Fibroblast of skin of right quadriceps (primary cell): ENCODE measurements around the gene SVOPL.
A peak's percentile ranks its signal among the peaks of the same experiment; 100 is the strongest.

Experiments used
- DNase-seq: peaks from one replicate; pipeline ENCODE4 v3.0.0-alpha.2; 2013

The SVOPL gene

DNA sequence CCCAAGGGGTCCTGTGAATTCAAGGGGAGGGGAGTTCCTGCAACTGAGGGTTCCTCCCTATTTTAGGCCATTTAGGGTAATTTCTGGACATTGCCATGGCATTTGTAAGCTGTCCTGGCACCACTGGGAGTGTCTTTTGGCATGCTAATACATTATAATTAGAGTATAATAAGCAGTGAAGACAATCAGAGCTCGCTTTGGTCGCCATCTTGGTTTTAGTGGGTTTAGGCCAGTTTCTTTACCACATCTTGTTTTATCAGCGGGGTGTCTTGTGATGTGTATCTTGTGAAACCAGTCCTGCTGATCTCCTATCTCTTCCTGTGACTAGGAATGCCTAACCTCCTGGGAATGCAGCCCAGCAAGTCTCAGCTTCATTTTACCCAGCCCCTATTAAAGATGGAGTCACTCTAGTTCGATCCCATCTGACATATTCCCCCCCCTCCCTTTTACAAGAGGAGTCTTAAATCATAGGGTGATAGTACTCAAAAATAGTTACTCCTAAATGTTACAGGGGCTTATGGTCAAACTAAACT is 43.2 kb downstream of the SVOPL start:
- no peak for DNase-seq

DNA sequence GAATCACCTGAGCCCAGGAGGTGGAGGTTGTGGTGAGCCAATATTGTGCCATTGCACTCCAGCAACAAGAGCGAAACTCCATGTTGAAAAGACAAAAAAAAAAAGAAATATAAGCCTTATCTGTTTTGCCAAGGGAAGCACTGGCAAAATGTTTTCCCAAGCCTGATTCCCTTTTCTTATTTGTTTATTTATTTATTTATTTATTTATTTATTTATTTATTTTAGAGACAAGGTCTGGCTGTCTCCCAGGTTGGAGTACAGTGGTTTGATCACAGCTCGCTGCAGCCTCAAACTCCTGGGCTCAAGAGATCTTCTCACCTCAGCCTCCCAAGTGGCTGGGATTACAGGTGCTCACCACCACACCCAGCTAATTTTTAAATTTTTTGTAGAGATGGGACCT is 44.2 kb downstream of the SVOPL start:
- DNase-seq, result no peak

DNA sequence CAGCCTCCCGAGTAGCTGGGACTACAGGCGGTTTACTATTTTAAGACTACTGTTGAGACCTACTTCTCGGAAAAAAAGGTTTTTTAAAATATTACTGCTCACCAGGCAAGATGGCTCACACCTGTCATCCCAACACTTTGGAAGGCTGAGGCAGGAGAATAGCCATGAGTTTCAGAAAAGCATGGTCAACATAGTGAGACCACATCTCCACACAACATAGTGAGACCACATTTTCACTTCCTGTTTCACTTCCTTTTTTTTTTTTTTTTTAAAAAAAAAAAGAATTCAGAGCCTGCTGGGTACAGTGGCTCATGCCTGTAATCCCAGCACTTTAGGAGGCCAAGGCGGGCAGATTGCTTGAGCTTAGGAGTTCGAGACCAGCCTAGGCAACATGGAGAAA is 46.5 kb downstream of the SVOPL start:
- no peak for DNase-seq

DNA sequence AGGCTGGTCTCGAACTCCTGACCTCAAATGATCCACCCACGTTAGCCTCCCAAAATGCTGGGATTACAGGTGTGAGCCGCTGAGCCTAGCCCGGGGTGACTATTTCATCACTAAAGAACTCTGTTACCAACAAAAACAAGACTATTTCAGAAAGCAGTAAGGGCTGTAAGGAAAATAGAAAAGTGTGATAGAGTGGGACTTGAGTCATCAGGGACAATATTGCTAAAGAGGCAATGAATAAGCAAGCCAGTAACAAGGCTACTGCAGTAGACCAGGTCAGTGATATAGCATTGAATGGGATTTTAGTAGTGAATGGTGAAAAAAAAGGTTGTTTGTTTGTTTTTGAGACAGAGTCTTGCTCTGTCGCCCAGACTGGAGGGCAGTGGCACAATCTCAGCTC is 51.7 kb downstream of the SVOPL start:
- DNase-seq, result no peak

DNA sequence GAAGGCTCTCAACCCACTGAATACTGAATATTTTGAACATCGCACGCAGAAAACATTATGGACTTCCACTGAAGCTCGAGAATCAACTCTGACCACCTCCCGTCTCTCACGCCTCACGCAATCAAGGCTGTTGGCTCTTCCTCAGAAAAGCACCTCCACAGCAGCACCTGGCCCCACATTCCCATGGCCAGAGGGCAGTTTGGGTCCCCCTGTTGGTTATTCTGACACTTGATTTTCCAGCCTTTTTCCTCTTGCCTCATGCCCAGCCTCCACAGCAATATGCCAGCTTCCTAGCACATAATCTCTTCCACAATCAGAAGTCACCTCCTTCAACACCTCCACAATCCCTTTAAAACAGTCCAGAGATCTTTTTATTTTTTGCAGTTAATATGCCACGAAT is 55.9 kb downstream of the SVOPL start:
- DNase-seq, result no peak

DNA sequence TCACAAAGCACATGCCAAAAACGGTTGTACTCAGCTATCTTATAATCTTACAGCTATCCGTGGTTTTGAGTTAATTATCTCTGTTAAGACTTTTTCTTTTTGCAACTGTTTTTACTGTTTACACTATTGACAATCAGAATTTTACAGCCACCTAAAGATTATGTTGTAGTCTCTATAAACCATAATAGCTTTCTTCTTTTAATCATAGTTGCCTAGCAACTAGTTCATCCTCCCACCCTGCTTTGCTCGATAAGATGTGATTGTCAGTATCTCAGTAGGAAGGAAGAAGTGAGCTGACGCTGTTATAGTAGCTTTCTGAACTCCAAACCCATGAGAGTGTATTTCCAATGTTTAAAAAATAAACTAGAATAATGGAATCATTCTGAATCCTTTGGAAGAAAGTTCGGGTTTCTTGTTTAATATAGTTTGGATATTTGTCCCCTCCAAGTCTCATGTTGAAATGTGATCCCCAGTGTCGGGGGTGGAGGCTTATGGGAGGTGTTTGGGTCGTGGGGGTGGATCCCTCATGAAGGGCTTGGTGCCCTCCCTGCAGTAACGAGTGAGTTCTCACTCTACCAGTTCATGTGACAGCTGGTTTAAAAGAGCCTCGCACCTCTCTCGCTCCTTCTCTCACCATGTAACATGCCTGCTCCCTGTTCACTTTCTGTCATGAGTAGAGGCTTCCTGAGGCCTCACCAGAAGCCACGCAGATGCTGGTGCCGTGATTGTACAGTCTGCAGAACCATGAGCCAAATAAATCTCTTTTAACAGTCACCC is 68.1 kb downstream of the SVOPL start:
- DNase-seq, result no peak

DNA sequence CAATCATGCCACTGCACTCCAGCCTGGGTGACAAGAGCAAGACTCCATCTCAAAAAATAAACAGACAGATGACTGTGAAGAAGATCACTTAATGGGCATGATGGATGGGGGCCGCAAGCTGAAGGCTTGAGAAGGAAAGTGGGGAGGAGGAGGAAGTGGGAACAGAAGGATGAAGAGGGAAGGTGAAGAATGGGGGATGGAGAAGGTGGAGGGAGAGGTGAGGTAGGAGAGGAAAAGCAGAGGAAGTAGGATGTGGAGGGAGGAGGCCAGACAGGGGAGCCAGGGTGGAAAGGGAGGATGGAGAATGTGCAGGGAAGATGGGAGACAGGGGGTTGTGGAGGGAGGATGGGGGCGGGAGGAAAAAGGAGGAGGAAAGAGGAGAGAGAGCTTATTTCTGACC is 68.8 kb downstream of the SVOPL start:
- DNase-seq, result no peak

DNA sequence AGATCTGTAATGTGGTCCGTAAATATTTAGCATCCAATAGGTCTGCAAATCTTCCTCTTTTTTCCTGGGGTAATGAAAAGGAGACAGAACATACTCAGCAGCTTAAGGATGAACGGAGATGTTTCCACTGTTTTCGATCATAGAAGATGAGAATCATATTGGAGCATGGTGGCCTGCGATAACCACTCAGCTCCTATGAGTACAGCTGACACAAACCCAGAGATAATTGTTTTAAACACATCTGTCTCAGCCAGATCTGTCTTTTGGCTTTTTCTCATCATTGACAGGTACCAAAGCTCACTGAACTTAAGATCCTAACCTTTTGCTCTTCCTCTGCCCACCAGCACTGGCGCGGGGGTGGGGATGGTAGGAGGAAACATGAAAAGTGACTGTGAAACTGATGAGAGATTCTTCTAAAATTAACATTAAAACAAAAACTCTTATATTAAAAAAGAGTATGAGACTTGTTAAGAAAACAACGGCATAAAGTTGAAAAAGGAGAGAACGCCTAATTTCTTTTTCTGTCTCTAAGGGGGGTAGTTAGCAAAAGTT is 71.0 kb downstream of the SVOPL start:
- no peak for DNase-seq

DNA sequence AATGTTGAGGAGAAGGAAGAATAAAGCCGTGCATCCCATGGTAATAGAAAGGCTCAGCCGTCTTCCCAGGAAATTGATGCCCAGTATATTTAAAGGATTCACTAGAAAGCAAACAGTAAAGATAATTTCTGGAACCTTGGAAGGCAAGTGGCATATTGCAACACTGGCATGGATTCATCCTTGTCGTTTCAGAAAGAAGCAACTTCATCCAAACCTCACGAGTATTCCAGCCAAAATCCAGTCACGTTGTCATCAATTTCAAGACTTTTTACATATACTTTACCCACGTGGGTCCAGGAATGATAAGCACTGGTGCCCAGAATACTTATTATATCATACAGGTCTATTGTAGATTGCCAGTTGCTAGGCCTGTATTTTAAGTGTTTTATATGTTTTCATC is 73.8 kb downstream of the SVOPL start:
- no peak for DNase-seq

DNA sequence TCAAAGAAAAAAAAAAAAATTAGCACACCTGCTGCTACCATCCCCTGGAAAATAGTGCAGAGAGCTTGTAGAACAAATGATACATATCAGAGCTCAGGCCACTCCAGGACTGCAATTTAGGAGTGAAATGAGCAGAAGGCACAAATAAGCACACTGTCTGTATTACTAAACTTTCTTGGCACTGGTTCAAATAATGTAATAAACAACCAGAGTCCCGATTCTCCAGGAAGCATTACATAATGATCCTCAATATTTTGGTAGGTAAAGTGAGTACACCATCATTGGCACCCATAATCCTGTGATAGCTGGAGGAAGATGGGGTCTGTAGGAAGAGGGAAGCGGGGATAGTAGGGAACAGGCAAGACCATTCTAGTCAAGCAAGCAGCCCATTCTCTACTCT is 74.3 kb downstream of the SVOPL start:
- DNase-seq, result no peak

DNA sequence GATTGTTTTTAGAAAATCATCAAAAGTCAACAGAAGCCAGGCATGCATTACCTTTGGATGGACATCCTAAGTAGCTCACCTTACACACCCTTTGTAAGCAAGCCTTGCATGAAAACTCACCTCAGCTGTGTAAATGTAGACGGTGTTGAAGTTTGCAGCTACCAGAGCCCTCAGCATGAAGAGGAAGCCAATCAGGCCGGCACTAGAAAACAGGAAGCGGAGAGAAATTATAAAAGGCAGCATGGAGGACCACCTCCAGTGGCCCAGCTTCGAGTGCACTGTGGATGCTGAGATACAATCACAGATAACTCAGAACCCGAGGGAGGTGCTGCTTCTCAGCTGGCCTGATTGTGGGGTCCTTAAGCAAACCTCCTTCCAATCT is 75.3 kb downstream of the SVOPL start:
- no peak for DNase-seq

DNA sequence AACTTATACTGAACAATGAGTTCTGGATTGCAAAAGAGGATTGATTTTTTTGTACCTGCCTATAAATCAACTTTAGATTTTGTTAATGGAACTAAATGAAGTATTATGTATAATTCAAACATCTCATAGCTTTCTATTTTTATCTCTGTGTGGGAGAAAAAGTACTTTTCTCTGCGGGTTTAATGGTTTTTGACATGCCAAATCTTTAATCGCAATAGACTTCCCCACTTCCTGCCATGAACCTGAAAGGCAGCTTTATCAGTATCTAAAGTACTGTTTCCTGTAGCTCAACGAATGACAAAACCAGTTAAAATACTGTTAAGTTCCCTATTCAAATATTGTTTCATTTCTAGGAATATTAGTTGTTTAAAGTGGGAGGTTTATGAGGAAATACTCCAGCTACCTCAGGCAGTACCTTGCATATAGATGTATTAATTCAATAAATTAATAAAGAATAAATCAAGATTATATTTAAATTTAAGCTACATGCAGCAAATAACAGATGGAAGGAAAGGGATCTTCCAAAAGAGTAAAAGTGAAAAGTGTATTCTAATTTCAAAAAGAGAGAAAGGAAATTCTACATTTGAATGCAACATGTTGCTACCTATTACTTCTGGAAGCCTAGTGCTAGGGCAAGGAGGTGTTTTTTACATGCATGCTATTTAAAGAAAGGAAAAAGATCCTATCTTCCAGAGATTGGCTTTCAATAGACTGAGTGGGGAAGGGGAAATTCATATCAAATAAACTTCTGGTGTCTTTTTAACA is 75.9 kb downstream of the SVOPL start:
- no peak for DNase-seq

DNA sequence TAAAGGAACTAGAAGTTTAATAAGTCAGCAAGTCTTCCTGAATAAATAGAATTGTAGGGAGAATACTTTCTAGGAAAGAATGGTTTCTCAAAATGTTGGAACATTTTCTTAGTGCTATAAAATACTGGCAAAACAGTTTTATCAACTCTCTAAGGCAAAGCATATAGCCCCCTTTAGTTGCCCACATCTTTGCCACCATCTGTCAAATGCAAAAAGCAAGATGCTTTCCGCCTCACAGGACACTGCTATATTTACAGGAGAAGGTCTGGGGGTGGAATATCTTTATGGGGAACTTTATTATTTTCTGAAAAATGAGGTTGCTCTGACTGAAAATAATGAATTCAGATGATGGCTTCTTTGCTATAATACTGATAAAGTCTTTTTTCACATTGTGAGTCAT is 78.3 kb downstream of the SVOPL start:
- DNase-seq, result no peak

DNA sequence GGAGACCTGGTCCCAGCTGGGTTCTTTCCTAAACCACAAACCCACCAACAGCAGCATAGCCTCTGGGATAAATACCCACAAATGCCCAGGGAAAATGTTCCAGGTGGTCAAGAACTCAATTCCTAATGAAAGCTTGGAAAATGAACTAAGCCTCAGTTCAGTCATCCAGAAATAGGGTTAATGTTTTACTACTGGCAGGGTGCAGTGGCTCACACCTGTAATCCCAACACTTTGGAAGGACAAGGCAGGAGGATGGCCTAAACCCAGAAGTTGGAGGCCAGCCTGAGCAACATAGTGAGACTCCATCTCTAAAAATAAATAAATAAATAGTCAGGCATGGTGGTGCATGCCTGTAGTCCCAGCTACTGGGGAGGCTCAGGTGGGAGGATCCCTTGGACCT is 82.2 kb downstream of the SVOPL start:
- no peak for DNase-seq

DNA sequence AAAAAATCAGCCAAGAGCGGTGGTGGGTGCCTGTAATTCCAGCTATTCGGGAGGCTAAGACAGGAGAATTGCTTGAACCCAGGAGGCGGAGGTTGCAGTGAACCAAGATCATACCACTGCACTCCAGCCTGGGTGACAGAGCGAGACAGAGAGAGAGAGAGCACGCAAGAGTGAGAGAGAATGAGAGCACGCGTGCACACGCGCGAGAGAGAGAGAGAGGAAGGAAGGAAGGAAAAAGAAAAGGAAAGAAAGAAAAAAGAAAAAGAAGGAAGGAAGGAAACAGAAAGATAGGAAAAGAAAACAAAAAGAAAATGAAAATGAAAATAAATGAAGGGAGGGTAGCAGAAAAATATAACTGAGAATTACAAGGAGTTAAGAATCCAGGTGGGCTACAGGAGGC is 82.7 kb downstream of the SVOPL start:
- DNase-seq, result no peak

DNA sequence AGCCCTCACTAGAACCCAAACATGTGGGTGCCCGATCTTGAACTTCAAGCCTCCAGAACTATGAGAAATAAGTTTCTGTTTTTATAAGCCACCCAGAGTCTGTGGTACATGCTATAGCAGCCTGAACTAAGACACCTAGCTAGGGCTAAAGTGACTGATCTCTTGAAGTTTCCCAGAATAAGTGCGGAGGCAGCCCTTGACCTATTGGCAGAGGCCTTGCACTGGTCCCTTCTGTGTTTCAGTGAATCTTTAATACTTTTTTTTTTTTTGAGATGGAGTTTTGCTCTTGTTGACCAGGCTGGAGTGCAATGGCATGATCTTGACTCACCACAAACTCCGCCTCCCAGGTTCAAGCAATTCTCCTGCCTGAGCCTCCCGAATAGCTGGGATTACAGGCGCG is 85.1 kb downstream of the SVOPL start:
- no peak for DNase-seq

DNA sequence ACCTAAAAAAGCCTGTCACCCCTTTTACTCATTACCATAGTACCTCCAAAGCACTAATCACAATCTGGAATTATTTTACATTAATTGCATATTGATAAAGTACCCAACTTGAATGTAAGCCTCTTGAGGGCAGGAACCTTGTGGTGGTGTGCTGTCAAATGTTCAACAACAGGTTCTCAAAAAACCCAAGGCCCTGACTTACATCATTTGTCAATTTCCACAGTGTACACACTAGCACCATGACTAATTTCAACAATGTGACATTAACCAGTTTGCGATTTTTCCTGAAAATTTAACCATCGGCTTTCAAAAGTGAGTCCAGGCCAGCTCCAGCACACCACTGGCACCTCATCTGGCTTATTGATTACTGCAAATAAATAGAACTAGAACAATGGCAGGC is 87.5 kb downstream of the SVOPL start:
- DNase-seq, result no peak

DNA sequence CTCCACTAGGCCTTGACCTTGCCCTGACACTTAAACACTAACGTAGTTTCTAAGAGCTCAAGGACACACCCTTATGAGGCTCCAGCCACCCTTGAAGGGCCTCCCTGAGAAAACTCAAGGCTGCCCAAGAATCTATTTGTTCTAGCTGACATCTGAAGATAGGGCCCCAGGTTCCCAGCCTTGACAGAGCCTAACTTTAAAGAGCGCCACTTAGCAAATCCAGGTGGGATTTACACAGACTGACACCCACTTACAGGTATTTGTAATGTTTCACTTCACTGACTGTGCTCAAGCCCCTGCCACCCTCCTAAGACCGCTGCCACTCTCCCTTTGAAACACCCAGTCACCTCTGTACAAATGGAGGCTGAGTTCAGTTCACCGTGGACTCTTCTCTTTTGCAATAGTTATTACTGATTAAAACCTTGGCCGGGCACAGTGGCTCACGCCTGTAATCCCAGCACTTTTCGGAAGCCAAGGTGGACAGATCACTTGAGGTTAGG is 90.4 kb downstream of the SVOPL start:
- DNase-seq, result no peak

DNA sequence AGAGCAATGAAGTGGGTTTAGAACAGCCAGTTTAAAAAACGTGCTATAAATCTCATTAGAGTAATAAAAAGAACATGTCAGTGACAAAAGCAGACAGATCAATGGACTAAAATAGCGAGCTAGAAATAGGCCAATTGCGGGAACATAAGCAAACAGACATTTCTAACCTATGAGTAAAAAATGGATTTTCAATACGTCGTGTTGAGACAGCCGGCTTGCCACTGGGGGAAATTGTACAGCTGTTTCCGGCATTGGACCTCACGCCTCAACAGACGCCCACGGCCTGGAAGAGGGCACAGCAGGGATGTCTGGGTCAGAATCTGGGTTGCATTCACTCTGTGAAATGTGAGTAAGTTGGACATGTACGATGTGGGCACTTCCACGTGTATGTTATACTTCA is 92.9 kb downstream of the SVOPL start:
- DNase-seq, result peak; percentile 3

DNA sequence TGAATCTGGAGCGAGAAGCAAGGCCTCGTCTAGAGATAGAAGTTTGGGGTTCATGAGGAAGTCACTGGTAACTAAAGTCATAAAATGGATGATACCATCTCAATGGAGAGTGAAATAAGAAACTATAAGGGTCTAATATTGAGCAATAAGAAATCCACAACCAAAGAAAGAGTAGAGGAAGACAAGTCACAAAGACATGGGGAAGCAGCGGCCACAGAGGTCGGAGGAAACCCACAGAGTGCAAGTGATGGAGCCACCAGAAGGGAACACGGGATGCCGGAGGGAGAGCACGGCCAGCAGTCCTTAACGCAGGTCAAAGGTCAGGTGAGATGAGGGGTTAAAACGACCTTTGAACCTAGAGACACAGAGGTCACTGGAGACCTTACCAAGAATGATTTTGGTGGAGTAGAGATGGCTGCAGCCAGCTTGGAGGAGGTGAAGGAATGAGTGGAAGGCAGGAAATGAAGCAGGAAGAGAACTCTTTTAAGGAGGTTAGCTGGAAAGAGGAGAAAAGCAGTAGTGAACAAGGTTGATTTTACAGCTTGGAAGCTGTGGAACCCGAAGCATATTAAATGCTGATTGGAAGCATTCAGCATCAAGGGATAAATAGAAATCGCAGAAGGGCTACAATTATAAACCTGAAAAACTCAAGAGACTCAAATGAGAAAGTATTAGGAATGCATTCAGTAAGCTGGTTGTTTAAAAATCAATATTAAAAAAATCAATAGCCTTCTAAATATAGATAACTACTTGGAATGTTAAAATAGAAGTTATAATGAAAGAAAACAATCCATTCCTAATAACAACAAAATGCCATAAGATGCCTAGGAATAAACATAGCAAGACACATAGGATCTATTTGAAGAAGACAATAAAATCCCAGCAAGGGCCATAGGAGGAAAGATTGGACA is 93.7 kb downstream of the SVOPL start:
- DNase-seq, result no peak

DNA sequence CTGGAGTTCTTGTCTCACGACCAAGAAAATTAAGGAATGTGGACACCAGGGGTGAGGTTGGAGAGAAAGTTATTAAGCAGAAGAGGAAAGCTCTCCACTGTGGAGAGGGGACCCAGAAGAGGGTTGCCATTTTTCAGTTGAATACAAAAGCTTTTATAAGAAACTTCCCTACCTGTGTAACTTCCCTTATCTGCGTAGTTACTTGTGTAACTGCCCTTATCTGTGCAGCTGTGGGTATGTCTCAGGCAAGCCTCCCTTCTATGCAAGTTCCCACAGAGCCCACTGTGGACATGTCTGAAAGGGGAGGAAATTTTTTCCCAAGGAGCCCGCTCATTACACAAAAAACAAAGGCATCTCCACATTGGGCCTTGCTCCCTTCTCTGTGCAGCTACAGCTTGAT is 94.9 kb downstream of the SVOPL start:
- DNase-seq, result no peak

DNA sequence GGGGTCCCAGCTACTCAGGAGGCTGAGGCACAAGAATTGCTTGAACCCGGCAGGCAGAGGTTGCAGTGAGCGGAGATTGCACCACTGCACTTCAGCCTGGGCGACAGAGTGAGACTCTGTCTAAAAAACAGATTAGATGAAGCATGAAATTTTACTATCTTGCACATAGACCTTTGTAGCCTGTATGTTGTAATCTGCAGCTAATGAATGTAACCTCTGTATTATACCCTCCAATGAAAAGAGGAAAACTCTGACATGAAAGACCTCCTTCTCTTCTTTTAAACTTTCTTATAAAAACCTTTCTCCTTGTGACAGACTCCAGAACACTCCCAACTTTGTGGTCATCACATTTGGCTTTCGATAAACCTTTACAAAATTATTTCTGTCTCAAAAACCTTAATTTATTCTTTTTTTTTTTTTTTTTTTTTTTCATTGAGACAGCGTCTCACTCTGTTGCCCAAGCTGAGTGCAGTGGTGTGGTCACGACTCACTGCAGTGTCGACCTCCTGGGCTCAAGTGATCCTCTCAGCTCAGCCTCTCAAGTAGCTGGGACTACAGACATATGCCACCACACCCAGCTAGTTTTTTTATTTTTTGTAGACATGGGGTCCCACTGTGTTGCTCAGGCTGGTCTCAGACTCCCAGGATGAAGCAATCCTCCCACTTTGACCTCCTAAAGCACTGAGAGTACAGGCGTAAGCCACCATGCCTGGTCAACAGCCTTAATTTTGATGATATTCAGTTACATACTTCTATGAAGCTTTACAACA is 97.4 kb downstream of the SVOPL start:
- no peak for DNase-seq
